Right renal cortex interstitium (tissue), 3 donors: ENCODE data around the gene C13orf46. TPM values are rescaled to one million over a fixed set of nuclear protein-coding genes. Genes with fewer than 3 reads are reported as not detected.

Source experiments
- DNase-seq, 3 donors: peaks; one replicate each; pipeline ENCODE4 v3.0.0-alpha.2; 2013; ENCODE audit warnings: low read depth in 3 of 3, low spot score in 2 of 3
- polyA plus RNA-seq, 3 donors: library from polyadenylated mRNA; unstranded; fragments of 120-200 nt; gene quantifications; one replicate each; pipeline ENCODE4 v1.2.1, GENCODE V29; 2013; ENCODE audit not compliant: insufficient read length in 3 of 3

C13orf46 gene
- polyA plus RNA-seq, 3 donors: 0.07 to 0.18 TPM; not detected in 1

- DNase-seq: no peak
Measured at GRCh38 chr13:113958373-113958772, 15.5 kb downstream of the C13orf46 start.

GRCh38 chr13:113956571-113956970 is 17.3 kb downstream of the C13orf46 start:
- DNase-seq: no peak

- no peak for DNase-seq
Measured at GRCh38 chr13:113955691-113956090, 18.2 kb downstream of the C13orf46 start.

- DNase-seq: no peak
Measured at GRCh38 chr13:113955235-113955634, 18.6 kb downstream of the C13orf46 start.

- no peak for DNase-seq
Measured at GRCh38 chr13:113954046-113954835, 19.6 kb downstream of the C13orf46 start.

GRCh38 chr13:113953561-113953960 is 20.3 kb downstream of the C13orf46 start:
- no peak for DNase-seq

GRCh38 chr13:113952983-113953520 is 20.8 kb downstream of the C13orf46 start:
- no peak for DNase-seq

GRCh38 chr13:113952151-113952982 is 21.5 kb downstream of the C13orf46 start:
- DNase-seq: no peak

- no peak for DNase-seq
Measured at GRCh38 chr13:113951246-113951999, 22.5 kb downstream of the C13orf46 start.

- DNase-seq: no peak
Measured at GRCh38 chr13:113950451-113951245, 23.2 kb downstream of the C13orf46 start.

GRCh38 chr13:113949546-113949945 is 24.3 kb downstream of the C13orf46 start:
- no peak for DNase-seq

- DNase-seq: no peak
Measured at GRCh38 chr13:113948034-113948742, 25.7 kb downstream of the C13orf46 start.

- DNase-seq: no peak
Measured at GRCh38 chr13:113947311-113948033, 26.4 kb downstream of the C13orf46 start.

GRCh38 chr13:113946409-113947181 is 27.3 kb downstream of the C13orf46 start:
- DNase-seq: no peak

GRCh38 chr13:113945857-113946408 is 27.9 kb downstream of the C13orf46 start:
- DNase-seq: no peak

- no peak for DNase-seq
Measured at GRCh38 chr13:113943821-113944565, 29.9 kb downstream of the C13orf46 start.

- DNase-seq: no peak
Measured at GRCh38 chr13:113942591-113943103, 31.2 kb downstream of the C13orf46 start.
